ENCODE results near the gene TSHZ2.

Gene TSHZ2

DNA sequence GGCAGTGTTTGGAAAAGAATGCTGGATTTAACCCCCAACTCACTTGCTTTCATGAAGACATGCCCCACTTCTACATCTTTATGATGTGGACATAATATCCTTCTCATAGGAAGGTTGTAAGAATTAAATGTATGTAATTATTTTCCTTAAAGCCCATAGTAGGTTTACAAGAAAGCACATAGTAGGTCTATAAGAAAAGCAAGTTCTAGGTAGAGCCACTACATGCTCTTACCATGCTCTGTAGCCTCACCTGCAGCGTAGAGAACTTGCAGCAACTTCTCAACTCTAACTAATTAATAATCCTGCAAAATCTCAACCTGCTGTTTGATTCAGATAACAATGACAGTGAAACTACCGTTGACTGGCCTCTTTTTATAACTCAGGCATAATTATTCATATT, 288.4 kb downstream of the TSHZ2 start:
- no peak for DNase-seq

DNA sequence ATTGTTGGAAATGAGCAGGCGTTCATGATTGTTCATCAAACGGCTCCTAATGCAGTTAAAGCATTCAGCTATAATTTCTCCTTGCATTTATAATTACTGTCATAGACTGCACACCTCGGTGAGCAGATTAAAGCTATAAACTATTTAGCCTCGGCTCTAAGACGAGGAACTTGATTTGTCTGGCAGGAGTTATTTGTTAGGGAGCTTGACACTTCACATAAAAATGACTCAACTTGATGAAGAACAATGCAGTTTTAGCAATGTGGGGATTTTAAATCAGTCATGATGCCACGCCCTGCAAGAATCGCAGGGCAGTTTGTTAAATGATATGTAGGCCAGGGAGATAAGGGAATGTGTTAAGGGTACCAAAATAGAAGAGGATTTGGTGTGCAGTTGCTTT, 290.2 kb downstream of the TSHZ2 start:
- no peak for DNase-seq

DNA sequence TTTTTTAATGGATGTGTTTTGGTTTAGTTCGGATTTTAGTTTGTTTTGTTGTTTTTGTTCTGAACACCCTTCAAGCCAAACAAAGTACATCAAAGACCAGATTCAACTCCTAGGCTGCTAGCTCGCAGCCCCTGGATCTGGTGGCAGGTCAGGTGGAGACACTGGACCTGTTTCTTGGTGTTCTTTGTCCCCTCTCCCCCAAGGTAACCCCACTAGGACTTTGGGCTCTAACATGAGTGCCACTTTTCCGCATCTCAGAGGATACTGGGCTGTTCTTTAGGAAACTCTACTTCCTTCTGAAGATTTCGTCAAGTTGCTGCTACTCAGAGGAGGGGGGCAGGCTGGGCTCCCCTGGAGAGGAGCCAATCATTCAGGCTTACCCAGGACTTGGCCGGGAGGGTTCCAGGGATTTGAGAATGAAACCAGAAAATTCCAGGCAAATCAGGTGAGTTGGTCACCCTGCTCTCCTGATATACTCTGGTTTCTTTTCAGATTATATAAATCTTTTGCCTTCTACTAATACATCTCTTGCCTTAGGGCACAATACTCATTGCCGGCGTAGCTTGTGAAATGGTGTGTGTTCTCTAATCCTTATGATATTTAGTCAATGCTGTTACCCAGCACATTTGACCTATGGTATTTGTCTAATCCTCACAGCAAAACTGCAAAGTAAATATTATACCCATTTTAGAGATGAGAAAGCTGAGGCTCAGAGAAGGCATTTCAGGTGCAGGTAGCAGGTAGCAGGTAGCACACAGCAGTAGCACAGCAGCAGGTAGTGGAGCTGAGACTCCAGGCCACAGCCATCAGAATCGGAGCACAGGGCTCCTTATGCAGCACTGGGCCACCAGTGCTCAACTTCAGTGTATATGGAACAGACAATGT, 291.6 kb downstream of the TSHZ2 start:
- no peak for DNase-seq

DNA sequence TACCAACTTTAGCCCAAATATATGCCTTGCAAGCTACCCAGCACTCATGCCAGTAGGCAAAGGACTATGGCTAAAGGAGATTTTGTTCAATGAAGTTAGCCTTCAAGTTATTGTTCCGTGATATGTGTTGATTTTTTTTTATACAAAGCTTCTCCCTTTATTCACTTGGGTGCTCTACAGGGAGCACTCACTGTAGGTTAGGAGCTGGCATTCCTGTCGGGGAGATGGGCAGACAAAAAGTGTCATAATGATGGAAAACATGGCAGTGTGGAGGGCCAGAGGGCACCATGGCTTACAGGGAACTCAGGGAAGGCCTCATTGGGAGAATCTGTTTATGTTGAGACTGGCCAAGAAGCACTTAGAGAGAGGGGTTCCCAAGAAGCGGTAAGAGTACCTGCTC, 292.4 kb downstream of the TSHZ2 start:
- DNase-seq, result no peak

DNA sequence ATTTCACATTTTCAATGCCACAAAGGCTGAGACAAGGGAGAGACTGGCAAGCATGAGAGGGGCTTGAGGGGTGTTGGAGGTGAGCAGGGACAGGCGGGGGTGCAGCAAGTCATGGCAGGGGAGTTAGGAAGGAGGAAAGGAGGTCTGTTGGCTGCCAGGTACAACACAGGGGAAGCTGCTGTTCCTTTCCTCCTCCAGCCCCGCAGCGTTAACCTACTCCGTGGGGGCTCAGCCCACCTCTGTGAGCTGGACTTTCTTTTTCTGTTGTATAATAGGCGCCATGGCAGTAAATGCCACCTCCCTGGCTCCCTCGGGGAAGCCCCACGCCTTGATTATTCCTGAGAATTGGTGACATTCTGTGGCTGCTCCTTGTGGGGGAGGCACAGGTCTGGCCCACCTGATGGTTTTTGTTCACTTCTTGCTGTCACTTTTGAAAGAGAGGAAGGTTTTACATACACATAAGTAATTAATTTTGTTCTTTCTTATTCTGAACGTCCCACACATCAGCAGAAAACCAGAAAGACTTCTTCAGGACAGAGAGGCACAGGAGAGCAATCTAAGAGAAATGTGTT, 293.2 kb downstream of the TSHZ2 start:
- DNase-seq, result no peak

DNA sequence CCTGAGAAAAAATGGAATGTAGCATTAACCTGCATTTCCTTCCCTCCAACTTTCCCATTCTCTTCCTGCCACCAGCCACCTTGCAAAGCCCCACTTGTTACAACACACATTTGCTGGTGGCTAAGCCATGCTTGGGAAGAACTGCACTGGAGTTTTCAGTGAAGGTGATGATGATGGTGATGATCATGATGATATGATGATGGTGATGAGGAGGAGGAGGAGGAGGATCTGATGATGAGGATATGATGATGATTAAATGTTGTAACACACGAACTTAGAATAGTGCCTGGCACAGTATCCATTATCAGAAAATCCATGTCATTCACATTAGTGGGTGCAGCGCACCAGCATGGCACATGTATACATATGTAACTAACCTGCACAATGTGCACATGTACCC, 297.2 kb downstream of the TSHZ2 start:
- no peak for DNase-seq

DNA sequence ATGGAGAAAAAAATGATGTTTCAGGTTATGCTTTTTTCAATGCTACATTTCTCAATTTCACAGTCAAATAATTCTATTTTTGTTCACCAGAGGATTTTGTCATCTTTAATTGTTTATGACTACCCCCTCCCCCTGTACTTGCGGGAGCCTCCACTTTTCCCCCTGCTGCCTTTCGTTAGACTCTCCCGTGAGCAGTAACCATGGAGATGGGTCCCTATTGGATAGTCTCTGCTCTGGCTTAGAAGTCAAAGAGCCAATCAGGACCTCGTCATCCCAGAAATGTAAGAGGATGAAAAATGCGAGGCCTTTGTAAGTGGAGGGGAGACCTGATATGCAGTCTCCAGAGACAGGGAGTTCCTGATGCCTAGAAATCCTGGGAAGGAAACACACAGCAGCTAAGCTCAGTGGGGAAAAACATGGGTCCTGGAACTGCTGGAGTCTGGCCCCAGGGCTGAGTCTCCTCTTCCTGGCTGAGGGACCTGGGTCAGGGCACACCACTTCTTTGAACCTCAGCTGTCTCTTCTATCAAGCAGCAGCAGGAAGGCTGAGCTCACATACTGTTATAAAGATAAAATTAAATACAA, 298.7 kb downstream of the TSHZ2 start:
- DNase-seq, result no peak

DNA sequence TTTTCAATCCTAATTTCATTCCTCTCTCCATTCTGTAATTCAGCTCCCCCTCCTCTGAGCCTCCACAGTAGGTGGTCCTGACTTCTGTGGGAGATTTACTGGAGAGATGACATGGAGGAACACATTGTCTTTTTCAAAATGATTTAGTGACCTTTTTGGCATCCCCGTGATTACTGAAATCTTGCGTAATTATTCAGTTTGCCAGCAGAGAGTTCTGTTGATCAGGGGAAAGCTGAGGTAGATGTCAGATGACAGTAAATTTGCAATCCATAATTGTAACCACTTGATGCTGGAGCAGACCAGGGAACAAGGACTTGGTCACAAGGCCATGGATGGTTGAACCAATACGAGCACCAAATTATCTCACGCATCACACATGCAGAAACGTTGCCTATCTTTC, 302.2 kb downstream of the TSHZ2 start:
- DNase-seq, result no peak

DNA sequence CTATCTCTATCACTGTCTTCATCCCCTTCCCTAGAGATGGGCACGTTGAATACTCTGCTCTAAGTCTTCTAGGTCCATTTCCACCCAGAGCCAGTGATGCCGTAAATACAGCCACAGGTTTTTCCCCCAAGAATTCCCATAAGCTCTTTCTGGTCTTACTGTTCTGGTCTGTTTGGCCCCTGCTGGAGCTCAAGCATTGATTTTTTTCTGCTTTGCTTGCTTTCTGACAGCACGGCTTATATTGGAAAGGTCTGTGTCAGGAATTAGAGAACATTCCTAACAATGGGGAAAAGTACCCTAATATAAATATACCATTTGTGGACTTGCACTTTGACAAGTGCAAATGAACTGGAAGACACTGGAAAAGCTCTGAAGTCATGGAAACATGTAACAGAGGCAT, 302.6 kb downstream of the TSHZ2 start:
- no peak for DNase-seq

DNA sequence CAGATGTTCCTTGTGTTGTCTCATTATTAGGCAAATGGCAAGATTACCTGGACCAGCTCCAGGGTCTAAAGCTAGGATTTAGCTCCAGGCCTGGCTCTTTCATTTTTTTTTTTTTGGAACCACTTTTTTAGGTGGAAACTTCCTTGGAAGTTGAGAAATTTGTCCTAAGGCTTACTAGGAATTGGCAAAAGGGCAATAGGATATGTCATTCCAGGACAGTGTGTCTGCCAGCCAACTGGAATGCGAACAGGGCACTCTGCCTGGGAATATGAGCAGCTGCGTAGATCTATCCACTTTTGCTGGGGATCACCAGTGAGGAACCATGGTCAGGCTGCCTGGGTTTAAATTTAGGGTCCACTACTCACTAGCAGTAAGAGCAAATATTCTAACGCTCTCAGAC, 304.0 kb downstream of the TSHZ2 start:
- no peak for DNase-seq

DNA sequence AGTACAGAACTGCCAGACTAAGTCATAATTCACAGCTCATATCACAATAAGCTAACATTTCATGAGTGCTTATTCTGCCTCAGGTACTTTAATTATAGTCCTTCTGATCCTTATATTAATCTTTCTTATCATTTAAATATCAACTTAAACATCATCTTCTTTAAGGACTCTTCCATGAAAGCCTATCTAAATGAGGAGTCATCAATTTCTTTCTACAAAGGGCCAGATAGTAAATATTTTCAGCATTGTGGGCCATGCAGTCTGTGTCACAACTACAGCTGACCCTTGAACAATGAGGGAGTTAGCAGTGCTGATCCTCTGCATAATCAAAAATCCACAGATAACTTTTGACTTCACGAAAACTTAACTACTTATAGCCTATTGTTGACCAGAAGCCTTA, 306.4 kb downstream of the TSHZ2 start:
- DNase-seq, result no peak

DNA sequence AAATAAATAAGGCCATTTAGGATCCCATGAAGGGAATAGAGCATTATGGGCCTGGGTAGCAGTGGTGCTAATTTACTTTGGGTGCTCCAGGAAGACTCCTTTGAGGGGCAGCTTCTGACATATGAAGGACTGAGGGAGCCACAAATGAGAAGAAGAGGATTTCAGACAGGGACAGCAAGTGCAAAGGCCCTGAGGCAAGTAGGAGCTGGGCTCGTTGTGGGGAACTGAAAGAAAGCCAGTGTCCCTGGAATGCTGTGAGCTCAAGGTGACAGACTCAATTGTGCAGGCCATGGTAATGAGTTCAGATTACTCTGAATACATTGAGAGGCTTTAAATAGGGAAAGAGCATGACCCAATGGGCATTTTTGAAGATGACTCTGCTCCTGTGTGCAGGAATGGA, 307.6 kb downstream of the TSHZ2 start:
- DNase-seq, result no peak

DNA sequence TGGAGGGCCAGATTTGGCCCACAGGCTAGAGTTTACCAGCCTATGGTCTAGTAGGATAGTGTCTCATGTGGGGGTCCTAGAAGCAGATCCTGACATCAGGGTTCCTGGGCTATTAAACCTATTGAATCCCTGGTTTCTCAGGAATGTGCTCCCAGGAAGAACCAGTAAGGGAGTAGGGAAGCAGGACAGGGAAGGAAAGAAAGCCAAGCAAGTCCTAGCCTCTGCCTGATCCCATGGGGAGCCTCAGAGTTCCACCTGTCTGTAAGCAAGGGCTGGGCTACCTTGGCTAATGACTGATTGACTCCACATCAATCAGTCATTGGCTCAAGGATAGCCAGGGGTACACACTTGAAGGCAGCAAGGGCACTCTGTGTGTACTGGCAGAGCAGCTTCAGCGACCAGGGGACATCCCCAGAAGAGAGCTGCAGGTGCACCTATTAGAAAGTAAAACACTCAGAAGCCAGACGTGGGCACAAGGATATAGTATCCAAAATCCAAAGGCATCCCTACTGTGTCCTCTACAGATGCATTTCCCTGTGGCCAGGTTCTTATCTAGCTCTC, 309.5 kb downstream of the TSHZ2 start:
- no peak for DNase-seq

DNA sequence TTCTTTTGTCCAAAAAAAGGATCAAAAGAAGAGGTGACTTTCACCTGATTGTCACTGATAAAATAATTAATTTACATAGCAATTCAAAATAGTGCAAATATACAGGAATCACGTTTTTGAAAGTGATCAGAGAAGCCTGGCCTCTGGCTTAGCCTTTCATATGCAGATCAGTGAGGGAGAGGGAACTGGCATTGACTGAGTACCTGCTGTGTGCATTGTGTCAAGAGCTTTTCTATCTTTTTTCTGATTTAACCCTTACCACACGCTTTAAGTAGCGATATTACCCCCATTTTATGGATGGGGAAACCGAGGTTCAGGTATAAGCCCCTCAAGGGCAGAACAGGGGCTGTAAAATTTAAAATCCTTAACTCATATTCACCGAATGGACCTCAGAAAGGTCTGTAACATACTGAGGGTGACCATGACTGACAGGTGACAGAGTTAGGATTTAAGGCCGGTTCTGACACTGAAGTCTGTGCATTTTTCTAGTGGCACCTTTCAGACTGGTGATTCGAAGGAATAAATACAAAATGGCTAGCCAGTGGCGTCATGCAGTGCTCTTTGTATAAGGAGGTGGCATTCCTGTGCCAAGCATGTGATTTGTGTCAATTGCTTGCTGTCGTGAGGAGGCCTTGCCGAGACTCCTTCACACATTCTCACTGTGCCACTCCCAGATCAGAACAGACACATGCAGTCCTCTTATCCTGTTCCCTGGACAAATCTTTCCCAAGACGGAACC, 310.2 kb downstream of the TSHZ2 start:
- DNase-seq, result no peak

DNA sequence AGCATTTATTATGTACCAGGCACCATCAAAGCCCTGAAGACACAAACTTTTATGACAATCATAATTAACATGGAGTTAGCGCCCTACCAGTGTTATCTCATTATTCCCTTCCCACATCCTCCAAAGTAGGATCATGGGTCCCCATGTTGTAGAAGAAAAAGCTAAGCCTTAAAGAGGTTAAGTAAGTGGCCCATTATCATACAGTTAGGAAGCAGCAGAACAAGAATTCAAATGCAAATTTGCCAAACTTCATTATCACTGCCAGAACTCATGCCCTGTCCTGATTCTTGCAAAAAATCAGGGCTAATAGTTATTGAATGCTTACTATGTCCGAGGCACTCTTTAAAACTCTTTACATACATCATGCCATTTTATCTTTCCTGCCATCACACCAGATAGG, 310.9 kb downstream of the TSHZ2 start:
- DNase-seq, result no peak

DNA sequence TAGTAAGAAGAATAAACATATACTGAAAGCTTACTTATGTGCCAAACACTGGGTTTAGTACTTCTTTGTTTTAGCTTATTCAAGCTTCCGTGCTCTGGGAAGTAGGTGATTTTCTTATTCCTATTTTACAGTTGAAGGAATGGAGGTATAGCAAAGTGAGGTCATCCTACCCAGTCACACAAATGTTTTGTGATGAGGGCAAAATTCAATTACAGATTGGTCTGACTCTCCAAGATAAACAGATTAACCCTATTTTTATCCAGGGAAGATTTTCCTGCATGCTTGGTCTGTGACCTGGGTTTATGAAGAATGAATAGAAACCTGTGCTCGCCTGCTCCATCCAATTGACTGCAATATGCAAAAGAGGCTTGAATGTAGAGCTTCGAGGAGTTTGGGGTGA, 311.4 kb downstream of the TSHZ2 start:
- DNase-seq, result no peak

DNA sequence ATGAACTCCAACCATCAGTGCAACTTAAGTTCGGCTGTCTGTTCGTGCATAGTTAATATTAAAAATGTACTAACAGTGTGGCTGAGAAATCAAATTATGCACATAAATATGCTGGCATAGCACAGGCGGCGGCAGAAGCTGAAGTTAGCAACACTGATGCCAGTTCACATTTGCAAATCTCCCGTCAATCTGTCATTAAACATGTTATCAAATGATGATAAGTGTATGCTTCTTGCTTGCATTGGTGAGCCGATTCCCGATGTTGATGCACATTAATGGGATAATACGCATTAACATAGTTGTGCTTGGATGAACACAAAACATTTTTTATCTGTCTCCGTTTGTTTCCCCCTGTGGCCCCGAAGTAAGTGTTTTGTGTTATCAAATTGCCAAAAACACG, 312.1 kb downstream of the TSHZ2 start:
- DNase-seq, result no peak

DNA sequence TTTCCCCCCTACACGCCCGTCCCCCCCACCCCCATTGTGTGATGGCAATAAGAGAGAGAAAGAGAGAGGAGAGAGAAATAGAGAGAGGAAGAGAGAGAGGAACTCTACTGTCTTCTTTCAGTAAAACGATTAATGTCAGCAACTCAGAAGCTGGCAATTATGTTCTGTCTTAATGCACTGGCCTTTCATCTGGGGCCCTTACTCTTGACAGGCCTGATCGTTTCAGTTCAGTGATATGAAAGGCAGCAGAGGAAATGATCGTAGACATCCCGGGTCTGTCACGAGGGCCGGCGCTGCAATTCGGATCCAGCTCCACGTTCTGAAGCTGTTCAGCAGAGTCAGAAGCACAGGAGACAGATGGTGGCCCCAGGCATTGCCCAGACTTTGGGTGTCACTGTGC, 312.5 kb downstream of the TSHZ2 start:
- DNase-seq, result no peak

DNA sequence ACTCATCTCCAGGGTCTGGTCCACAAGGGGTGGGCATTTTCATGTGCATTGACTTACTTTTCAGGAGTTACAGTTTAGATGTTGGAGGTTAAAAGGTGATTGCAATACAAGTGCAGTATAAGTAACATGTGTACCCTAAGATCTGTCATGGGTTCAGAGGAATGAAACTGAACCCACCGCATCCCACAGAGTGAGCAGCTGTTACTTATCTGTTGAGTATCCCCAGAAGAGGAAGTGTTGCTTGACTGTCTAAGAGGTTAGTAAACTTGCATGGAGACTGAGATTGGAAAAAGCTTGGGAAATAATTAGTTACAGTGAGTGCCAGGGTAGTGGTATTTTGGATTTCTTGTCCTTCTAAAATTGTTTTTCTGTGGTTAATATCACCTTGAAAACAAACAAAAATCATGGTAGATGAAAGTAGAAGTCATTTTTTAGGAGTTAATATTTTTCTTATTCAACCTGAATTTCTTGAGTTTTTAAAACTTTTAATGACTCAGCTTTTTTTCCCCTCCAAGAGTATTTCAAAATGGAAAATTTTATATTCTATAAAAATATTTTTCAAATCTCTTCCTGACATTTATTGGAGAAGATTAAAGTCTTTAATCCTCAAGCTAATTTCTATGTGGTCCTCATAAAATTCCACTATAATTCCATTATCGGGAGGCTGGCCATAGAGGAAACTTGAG, 315.3 kb downstream of the TSHZ2 start:
- DNase-seq, result no peak

DNA sequence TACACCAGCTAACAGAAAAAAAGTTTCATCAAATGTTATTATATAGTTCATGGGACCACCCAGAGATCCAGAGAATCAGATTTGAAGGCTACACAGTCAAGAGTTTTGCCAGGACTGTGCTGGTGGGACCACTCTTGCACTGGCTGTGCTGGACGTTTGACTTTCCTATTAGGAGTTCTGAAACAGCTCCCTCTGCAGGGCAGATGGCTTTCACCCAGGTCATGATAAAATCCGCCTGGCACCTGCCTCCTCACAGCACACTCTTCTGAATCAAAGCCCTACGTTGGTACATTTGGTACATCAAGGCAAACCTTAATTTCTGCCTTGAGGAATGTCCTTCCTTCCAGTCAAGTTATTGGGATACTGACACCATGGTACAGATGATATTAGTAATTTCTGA, 319.4 kb downstream of the TSHZ2 start:
- no peak for DNase-seq

DNA sequence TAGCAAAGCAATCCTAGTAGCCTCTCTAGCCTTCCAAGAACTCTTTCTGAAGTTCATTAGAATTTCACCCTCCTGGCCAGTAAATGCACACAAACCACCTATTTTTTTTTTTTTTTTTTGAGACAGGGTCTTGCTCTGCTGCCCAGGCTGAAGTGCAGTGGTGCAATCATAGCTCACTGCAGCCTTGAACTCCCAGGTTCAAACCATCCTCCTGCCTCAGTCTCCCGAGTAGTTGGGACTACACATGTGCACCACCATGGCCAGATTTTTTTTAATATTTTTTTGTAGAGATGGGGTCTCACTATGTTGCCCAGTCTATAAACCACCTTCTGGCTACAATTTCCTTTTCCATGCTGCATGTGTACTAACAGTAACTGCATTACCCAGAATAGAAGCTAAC, 320.2 kb downstream of the TSHZ2 start:
- DNase-seq, result no peak

DNA sequence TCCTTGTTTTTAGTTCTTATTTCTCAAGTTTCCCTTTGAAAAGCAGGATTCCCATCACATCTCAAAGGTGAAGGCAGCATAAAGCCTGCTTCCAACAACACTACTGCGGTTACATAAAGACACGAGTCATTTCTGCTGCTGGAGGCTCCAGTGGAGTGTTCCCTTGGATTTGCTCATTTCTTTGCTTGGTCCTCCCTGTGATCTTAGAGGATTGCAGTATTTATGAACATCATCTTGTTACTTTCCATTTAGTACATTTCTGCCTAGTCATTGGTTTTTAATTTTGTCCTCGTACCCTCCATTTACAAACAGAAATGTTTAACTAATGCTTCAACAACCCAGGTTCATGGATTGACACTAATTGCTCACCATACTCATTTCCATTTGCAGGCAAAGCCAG, 322.6 kb downstream of the TSHZ2 start:
- no peak for DNase-seq

DNA sequence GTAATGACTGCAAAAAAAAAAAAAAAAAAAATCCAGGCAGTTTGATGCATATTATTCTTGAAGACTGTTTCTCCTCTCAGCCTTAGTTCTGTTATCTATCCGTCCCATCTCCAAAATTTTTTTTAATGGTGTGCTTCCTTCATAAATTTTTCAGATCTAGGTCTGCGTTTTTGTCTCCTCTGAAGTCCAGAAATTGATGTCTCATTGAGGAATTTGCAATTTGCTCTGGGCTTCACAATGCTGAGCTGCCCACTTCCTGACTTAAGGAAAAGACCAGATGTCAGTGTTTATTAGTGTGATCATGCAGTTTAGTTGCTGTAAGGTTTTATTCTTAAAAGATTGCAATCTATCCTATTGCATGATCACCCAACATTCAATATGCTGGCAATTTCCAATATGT, 323.9 kb downstream of the TSHZ2 start:
- DNase-seq, result no peak

All from GDM1 (cell line).